ENCODE data around the gene PPIH. TPM values are rescaled to one million over a fixed set of nuclear protein-coding genes. Genes with fewer than 3 reads are reported as not detected.
"Not testable (repeated sequence)": the region's sequence is repeated elsewhere in the genome, so short reads cannot be mapped to it uniquely, and the experiment has no call there.

PPIH gene
- polyA plus RNA-seq, 1 donor, result 54.5 TPM

GRCh38 chr1:42692911-42693310 is 34.7 kb downstream of the PPIH start:
- no peaks in the 10 kb centered on the region for H3K9me3 ChIP-seq (ENCODE audit: control insufficient read depth, low read depth, low read length)
- peaks cover 29% of the 10 kb centered on the region for H3K36me3 ChIP-seq (ENCODE audit: control insufficient read depth, insufficient read depth, low read length)
- H3K4me1 ChIP-seq (ENCODE audit: control insufficient read depth, insufficient read depth, low read length), result peaks cover 55% of the 10 kb centered on the region
- H3K27me3 ChIP-seq (ENCODE audit: control insufficient read depth, insufficient read depth, low read length), result no peaks in the 10 kb centered on the region
- WGBS (ENCODE audit: insufficient coverage, low lambda C conversion rate), result 0% methylated on average over 1 of the region's 2 CpGs
- H3K4me3 ChIP-seq (ENCODE audit: low read length), result no peak overlapping the region
- no peak for DNase-seq
- peak overlapping the region; percentile 92 for H3K27ac ChIP-seq (ENCODE audit: low read length)

DNA sequence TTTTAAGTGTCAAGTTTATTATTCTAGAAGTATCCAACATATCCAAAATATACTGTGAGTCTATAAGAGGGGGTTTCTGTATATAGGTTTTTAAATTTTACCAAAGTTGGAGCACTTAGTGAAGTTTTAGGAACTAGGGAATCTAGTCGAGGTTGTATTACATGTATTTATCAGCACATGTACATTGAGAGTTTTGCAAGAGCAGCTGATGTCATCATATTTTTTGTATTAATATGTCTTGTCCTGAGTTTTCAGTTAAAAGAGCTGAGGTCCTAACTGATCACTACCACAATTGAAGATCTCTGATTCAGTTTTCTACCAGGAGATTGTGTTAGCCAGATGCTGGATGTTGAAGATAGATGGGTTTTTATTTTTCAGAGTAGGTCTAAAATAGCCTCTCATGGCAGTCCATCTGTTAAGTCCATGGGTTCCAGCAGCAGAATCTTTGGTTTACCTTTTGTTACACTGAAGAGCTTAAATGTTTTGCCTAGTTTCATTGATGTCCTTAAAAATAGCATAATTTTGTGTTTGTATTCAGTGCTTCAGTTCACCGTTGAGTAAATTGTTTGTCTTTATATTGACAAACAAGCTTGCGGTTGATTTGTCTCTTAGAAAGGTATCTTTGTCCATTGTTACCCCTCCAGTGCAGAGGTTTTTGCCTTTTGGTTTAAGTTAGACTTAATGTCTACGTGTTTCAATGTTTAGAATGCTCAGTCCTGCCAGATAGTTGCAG is 40.0 kb downstream of the PPIH start:
- Histone ChIP-seq H3K9me3 (ENCODE audit: control insufficient read depth, low read depth, low read length) (no peaks in the 10 kb centered on the region), H3K4me3 (ENCODE audit: low read length) (no peak overlapping the region), H3K36me3 (ENCODE audit: control insufficient read depth, insufficient read depth, low read length) (peaks cover 66% of the 10 kb centered on the region), H3K4me1 (ENCODE audit: control insufficient read depth, insufficient read depth, low read length) (peaks cover 19% of the 10 kb centered on the region), H3K27ac (ENCODE audit: low read length) (no peak overlapping the region), H3K27me3 (ENCODE audit: control insufficient read depth, insufficient read depth, low read length) (no peaks in the 10 kb centered on the region)
- WGBS (ENCODE audit: insufficient coverage, low lambda C conversion rate), result 100% methylated on average over 3 of the region's 4 CpGs
- DNase-seq, result no peak

DNA sequence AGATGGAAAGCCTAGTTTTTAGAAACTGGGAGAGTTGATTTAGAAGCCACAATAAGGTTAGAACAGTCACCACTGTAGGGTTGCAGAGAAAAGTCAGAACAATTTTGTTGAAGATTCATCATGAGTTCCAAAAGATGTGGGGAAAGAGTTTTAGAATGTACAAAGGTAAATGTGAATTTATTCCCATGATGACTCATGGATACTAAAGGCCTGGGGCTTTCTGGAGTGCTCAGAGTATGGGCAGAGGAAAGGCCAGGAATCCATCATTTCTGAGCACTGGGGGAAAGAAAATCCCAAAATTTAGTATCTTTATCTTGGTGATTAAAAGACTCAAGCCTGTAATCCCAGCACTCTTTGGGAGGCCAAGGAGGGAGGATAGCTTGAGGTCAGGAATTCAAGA is 41.8 kb downstream of the PPIH start:
- DNase-seq, result no peak
- no peak overlapping the region for H3K4me3 ChIP-seq (ENCODE audit: low read length)
- H3K27me3 ChIP-seq (ENCODE audit: control insufficient read depth, insufficient read depth, low read length), result no peaks in the 10 kb centered on the region
- peaks cover 79% of the 10 kb centered on the region for H3K36me3 ChIP-seq (ENCODE audit: control insufficient read depth, insufficient read depth, low read length)
- no peak overlapping the region for H3K27ac ChIP-seq (ENCODE audit: low read length)
- no peaks in the 10 kb centered on the region for H3K9me3 ChIP-seq (ENCODE audit: control insufficient read depth, low read depth, low read length)
- peaks cover 3% of the 10 kb centered on the region for H3K4me1 ChIP-seq (ENCODE audit: control insufficient read depth, insufficient read depth, low read length)

DNA sequence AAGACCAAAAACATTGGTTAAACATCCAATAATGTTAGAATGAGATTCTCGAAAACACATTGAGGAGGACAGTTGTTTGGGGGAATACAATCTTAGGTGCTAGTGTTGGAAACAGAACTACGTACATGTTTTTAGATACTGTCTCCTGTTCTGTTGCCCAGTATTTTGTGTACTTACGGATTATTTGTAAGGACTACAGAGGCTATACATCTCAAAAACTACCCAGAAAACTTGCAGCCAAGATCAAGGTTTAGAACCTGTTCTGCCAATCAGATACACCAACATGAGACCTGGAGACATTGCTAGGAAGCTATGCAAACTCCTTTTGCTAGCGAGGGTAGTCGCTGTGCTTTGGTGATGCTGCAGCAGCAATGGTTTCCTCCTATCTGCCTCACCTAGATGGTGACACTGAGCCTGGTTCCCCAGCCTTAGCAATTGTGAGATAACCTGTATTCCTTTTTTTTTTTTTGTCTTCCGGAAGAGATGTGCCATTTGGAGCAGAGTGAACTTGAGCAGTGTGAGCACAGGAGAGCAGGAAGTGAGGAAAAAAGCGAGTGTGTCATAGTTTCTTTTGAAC is 45.8 kb downstream of the PPIH start:
- no peaks in the 10 kb centered on the region for H3K4me1 ChIP-seq (ENCODE audit: control insufficient read depth, insufficient read depth, low read length)
- 67% methylated on average over 2 of the region's 7 CpGs for WGBS (ENCODE audit: insufficient coverage, low lambda C conversion rate)
- DNase-seq, result no peak
- no peak overlapping the region for H3K27ac ChIP-seq (ENCODE audit: low read length)
- H3K9me3 ChIP-seq (ENCODE audit: control insufficient read depth, low read depth, low read length), result peaks cover 4% of the 10 kb centered on the region
- H3K27me3 ChIP-seq (ENCODE audit: control insufficient read depth, insufficient read depth, low read length), result no peaks in the 10 kb centered on the region
- no peak overlapping the region for H3K4me3 ChIP-seq (ENCODE audit: low read length)
- peaks cover 61% of the 10 kb centered on the region for H3K36me3 ChIP-seq (ENCODE audit: control insufficient read depth, insufficient read depth, low read length)

DNA sequence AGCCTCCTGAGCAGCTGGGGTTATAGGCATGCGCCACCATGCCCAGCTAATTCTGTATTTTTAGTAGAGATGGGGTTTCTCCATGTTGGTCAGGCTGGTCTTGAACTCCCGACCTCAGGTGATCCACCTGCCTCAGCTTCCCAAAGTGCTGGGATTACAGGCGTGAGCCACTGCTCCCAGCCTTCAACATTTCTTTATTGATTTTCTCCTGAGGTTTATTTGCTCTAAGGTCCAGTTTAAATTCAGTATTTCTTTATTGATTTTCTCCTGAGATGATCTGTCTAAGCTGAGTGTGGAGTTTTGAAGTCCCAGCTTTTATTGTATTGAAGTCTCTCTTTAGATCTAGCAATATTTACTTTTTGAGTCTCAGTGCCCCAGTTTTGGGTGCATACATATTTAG is 54.6 kb downstream of the PPIH start:
- DNase-seq; H3K4me3 ChIP-seq (ENCODE audit: low read length); H3K27ac ChIP-seq (ENCODE audit: low read length); H3K4me1 ChIP-seq (ENCODE audit: control insufficient read depth, insufficient read depth, low read length); H3K27me3 ChIP-seq (ENCODE audit: control insufficient read depth, insufficient read depth, low read length): not testable (repeated sequence)
- Histone ChIP-seq H3K36me3 (ENCODE audit: control insufficient read depth, insufficient read depth, low read length) (peaks cover 36% of the 10 kb centered on the region), H3K9me3 (ENCODE audit: control insufficient read depth, low read depth, low read length) (peaks cover 16% of the 10 kb centered on the region)
- WGBS (ENCODE audit: insufficient coverage, low lambda C conversion rate), result no CpG with 5 or more reads among the region's 3 CpGs

DNA sequence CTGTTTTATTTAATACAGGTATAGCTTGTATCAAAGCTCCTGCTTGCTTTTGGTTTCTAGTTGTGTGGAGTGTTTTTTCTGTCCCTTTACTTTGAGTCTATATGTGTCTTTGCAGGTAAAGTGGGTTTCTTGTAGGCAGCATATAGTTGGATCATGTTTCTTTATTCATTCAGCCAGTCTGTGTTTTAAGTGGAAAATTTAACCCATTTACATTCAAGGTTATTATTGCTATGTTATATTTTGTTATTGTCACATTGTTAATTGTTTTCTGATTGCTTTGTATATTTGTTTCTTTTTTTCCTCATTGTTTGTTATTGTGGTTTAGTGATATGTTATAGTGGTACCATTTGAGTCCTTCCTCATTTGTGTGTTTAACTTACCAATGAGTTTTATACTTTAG is 55.1 kb downstream of the PPIH start:
- peaks cover 37% of the 10 kb centered on the region for H3K36me3 ChIP-seq (ENCODE audit: control insufficient read depth, insufficient read depth, low read length)
- DNase-seq, result no peak
- no peaks in the 10 kb centered on the region for H3K4me1 ChIP-seq (ENCODE audit: control insufficient read depth, insufficient read depth, low read length)
- H3K4me3 ChIP-seq (ENCODE audit: low read length), result no peak overlapping the region
- H3K27ac ChIP-seq (ENCODE audit: low read length), result no peak overlapping the region
- H3K9me3 ChIP-seq (ENCODE audit: control insufficient read depth, low read depth, low read length), result peaks cover 16% of the 10 kb centered on the region
- H3K27me3 ChIP-seq (ENCODE audit: control insufficient read depth, insufficient read depth, low read length), result no peaks in the 10 kb centered on the region

GRCh38 chr1:42714441-42714840 is 56.2 kb downstream of the PPIH start:
- not testable (repeated sequence) for H3K27me3 ChIP-seq (ENCODE audit: control insufficient read depth, insufficient read depth, low read length); H3K4me3 ChIP-seq (ENCODE audit: low read length); H3K27ac ChIP-seq (ENCODE audit: low read length); H3K4me1 ChIP-seq (ENCODE audit: control insufficient read depth, insufficient read depth, low read length); DNase-seq
- H3K9me3 ChIP-seq (ENCODE audit: control insufficient read depth, low read depth, low read length), result peaks cover 16% of the 10 kb centered on the region
- H3K36me3 ChIP-seq (ENCODE audit: control insufficient read depth, insufficient read depth, low read length), result peaks cover 37% of the 10 kb centered on the region

GRCh38 chr1:42720868-42721267 is 62.6 kb downstream of the PPIH start:
- no peak overlapping the region for H3K4me3 ChIP-seq (ENCODE audit: low read length)
- no peaks in the 10 kb centered on the region for H3K27me3 ChIP-seq (ENCODE audit: control insufficient read depth, insufficient read depth, low read length)
- H3K9me3 ChIP-seq (ENCODE audit: control insufficient read depth, low read depth, low read length), result no peaks in the 10 kb centered on the region
- peaks cover 3% of the 10 kb centered on the region for H3K4me1 ChIP-seq (ENCODE audit: control insufficient read depth, insufficient read depth, low read length)
- peak overlapping the region; percentile 17 for H3K27ac ChIP-seq (ENCODE audit: low read length)
- peak; percentile 60 to 87 for DNase-seq
- WGBS (ENCODE audit: insufficient coverage, low lambda C conversion rate), result no CpG with 5 or more reads among the region's 1 CpG
- H3K36me3 ChIP-seq (ENCODE audit: control insufficient read depth, insufficient read depth, low read length), result peaks cover 12% of the 10 kb centered on the region

DNA sequence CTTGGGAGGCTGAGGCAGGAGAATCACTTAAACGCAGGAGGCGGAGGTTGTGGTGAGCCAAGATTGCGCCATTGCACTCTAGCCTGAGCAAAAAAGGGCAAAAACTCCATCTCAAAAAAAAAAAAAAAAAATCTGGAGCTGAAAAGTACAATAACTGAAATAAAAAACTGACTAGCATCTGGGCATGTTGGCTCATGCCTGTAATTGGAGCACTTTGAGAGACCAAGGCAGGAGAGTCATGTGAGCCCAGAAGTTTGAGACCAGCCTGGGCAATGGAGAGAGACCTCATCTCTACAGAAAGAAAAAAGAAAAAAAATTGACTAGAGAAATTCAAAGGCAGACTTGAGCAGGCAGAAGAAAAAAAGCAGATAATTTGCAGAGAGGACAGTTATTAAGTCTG is 63.7 kb downstream of the PPIH start:
- H3K9me3 ChIP-seq (ENCODE audit: control insufficient read depth, low read depth, low read length), result no peaks in the 10 kb centered on the region
- no peak overlapping the region for H3K27ac ChIP-seq (ENCODE audit: low read length)
- H3K36me3 ChIP-seq (ENCODE audit: control insufficient read depth, insufficient read depth, low read length), result peaks cover 9% of the 10 kb centered on the region
- DNase-seq, result no peak
- peaks cover 3% of the 10 kb centered on the region for H3K4me1 ChIP-seq (ENCODE audit: control insufficient read depth, insufficient read depth, low read length)
- H3K4me3 ChIP-seq (ENCODE audit: low read length), result no peak overlapping the region
- WGBS (ENCODE audit: insufficient coverage, low lambda C conversion rate), result 96% methylated on average over 3 of the region's 3 CpGs
- no peaks in the 10 kb centered on the region for H3K27me3 ChIP-seq (ENCODE audit: control insufficient read depth, insufficient read depth, low read length)

- not testable (repeated sequence) for H3K9me3 ChIP-seq (ENCODE audit: control insufficient read depth, low read depth, low read length); H3K27me3 ChIP-seq (ENCODE audit: control insufficient read depth, insufficient read depth, low read length); H3K4me3 ChIP-seq (ENCODE audit: low read length); H3K4me1 ChIP-seq (ENCODE audit: control insufficient read depth, insufficient read depth, low read length); H3K36me3 ChIP-seq (ENCODE audit: control insufficient read depth, insufficient read depth, low read length); DNase-seq; H3K27ac ChIP-seq (ENCODE audit: low read length)
- no CpG with 5 or more reads among the region's 2 CpGs for WGBS (ENCODE audit: insufficient coverage, low lambda C conversion rate)
Measured at GRCh38 chr1:42722403-42722802, 64.2 kb downstream of the PPIH start.

- WGBS (ENCODE audit: insufficient coverage, low lambda C conversion rate), result 90% methylated on average over 2 of the region's 6 CpGs
- H3K27me3 ChIP-seq (ENCODE audit: control insufficient read depth, insufficient read depth, low read length), result no peaks in the 10 kb centered on the region
- DNase-seq, result no peak
- H3K4me3 ChIP-seq (ENCODE audit: low read length), result no peak overlapping the region
- H3K4me1 ChIP-seq (ENCODE audit: control insufficient read depth, insufficient read depth, low read length), result peaks cover 3% of the 10 kb centered on the region
- no peak overlapping the region for H3K27ac ChIP-seq (ENCODE audit: low read length)
- peaks cover 2% of the 10 kb centered on the region for H3K36me3 ChIP-seq (ENCODE audit: control insufficient read depth, insufficient read depth, low read length)
- no peaks in the 10 kb centered on the region for H3K9me3 ChIP-seq (ENCODE audit: control insufficient read depth, low read depth, low read length)
Measured at GRCh38 chr1:42723511-42723910, 65.3 kb downstream of the PPIH start.

All from large intestine (tissue), 3 donors.